WERI-Rb-1 (cell line): ENCODE measurements around the gene KCNQ1OT1.

Experiments
- DNase-seq: peaks from one replicate; pipeline ENCODE4 v3.0.0-alpha.2; 2020
- H3K27ac ChIP-seq: fragments of 250-450 bp; sonication (Bioruptor Pico); 2 replicates; pipeline ENCODE4 v1.5.1; 2020; ENCODE audit warnings: mild to moderate bottlenecking, moderate library complexity
- H3K27me3 ChIP-seq: fragments of 250-450 bp; sonication (Bioruptor Pico); 2 replicates; pipeline ENCODE4 v1.5.1; 2021; ENCODE audit warnings: mild to moderate bottlenecking, low read depth, moderate library complexity; ENCODE audit not compliant: insufficient read depth, severe bottlenecking
- H3K36me3 ChIP-seq: fragments of 250-450 bp; sonication (Bioruptor Pico); 2 replicates; pipeline ENCODE4 v1.5.1; 2020; ENCODE audit warnings: mild to moderate bottlenecking, moderate library complexity
- H3K4me3 ChIP-seq: 2 replicates; pipeline ENCODE4 v1.5.1; 2011; ENCODE audit warnings: low read depth, mild to moderate bottlenecking, control low read depth, low read length
- H3K9me3 ChIP-seq: fragments of 250-450 bp; sonication (Bioruptor Pico); 2 replicates; pipeline ENCODE4 v1.5.1; 2021; ENCODE audit warnings: mild to moderate bottlenecking, moderate library complexity; ENCODE audit not compliant: severe bottlenecking
- CTCF ChIP-seq: IDR thresholded peaks from 2 replicates; pipeline ENCODE4 v1.5.1; 2011; ENCODE audit warnings: low read depth, mild to moderate bottlenecking, control low read depth, inconsistent platforms, low read length

The KCNQ1OT1 gene

GRCh38 chr11:2734181-2735052 lies 34.6 kb upstream of the KCNQ1OT1 start:
- Histone ChIP-seq H3K9me3 (no peaks in the 10 kb centered on the region), H3K27me3 (no peaks in the 10 kb centered on the region), H3K36me3 (no peaks in the 10 kb centered on the region), H3K27ac (peak overlapping the region; percentile 33; the same call in 1 of the 2 replicates), H3K4me3 (no peak overlapping the region)
- DNase-seq = no peak
- no peak for TF ChIP-seq CTCF

- TF ChIP-seq CTCF = no peak
- Histone ChIP-seq H3K36me3 (no peaks in the 10 kb centered on the region), H3K27me3 (no peaks in the 10 kb centered on the region)
Observed at GRCh38 chr11:2732940-2733628, 33.3 kb upstream of the KCNQ1OT1 start.

GRCh38 chr11:2732261-2732939 lies 32.6 kb upstream of the KCNQ1OT1 start:
- Histone ChIP-seq H3K36me3 (no peaks in the 10 kb centered on the region), H3K4me3 (no peak overlapping the region), H3K27me3 (no peaks in the 10 kb centered on the region), H3K9me3 (peaks cover 5% of the 10 kb centered on the region), H3K27ac (no peak overlapping the region)
- TF ChIP-seq CTCF = no peak
- DNase-seq = no peak

More at GRCh38 chr11:2732940-2733628, 33.3 kb upstream of the KCNQ1OT1 start:
- DNase-seq = no peak
- Histone ChIP-seq H3K9me3 (no peaks in the 10 kb centered on the region), H3K4me3 (no peak overlapping the region), H3K27ac (no peak overlapping the region)

GRCh38 chr11:2731130-2732125 lies 31.6 kb upstream of the KCNQ1OT1 start:
- TF ChIP-seq CTCF = no peak
- Histone ChIP-seq H3K27ac (no peak overlapping the region), H3K9me3 (peaks cover 13% of the 10 kb centered on the region), H3K4me3 (no peak overlapping the region), H3K36me3 (no peaks in the 10 kb centered on the region), H3K27me3 (no peaks in the 10 kb centered on the region)
- DNase-seq = no peak
